Keratinocyte (primary cell): ENCODE data around the gene AP3S1. TPM values are rescaled to one million over a fixed set of nuclear protein-coding genes. Genes with fewer than 3 reads are reported as not detected.

Experiments
- DNase-seq: peaks from one replicate; pipeline ENCODE4 v3.0.0-alpha.2; 2011; ENCODE audit warnings: low read depth, missing footprints, low spot score
- FAIRE-seq: peaks from 2 replicates; lab custom pipeline; 2011; peaks lifted over from hg19 to GRCh38; lab: Jason Lieb, UNC
- H2AFZ ChIP-seq: 2 replicates; pipeline ENCODE4 v1.6.0; 2012; ENCODE audit warnings: low read length, control low read depth, inconsistent platforms; ENCODE audit not compliant: control insufficient read depth
- H3K27ac ChIP-seq: 2 replicates; pipeline ENCODE4 v1.5.1; 2011; ENCODE audit warnings: low read length; ENCODE audit not compliant: control insufficient read depth, insufficient read depth
- H3K27me3 ChIP-seq: 3 replicates; pipeline ENCODE4 v1.6.0; 2011; ENCODE audit warnings: low read length; ENCODE audit not compliant: control insufficient read depth, insufficient read depth; ENCODE audit errors: extremely low read depth
- H3K36me3 ChIP-seq, 2 experiments: 2 replicates in 1 of 2; 3 replicates in 1 of 2; pipeline ENCODE4 v1.5.1; 2011; ENCODE audit warnings: low read length in 2 of 2, mild to moderate bottlenecking in 1 of 2; ENCODE audit not compliant: control insufficient read depth in 2 of 2, insufficient read depth in 2 of 2; ENCODE audit errors: extremely low read depth in 1 of 2
- H3K4me1 ChIP-seq: 3 replicates; pipeline ENCODE4 v1.5.1; 2011; ENCODE audit warnings: low read length; ENCODE audit not compliant: control insufficient read depth, insufficient read depth; ENCODE audit errors: extremely low read depth
- H3K4me2 ChIP-seq: 3 replicates; pipeline ENCODE4 v1.6.0; 2011; ENCODE audit warnings: low read depth, low read length; ENCODE audit not compliant: control insufficient read depth, insufficient read depth; ENCODE audit errors: extremely low read depth
- H3K4me3 ChIP-seq, 3 experiments: fragments of 200-600 bp in 1 of 3; sonication (generic) in 1 of 3; 2 replicates in 2 of 3; 3 replicates in 1 of 3; pipeline ENCODE4 v1.5.1; 2011 to 2016; ENCODE audit warnings: low read length in 3 of 3, mild to moderate bottlenecking in 3 of 3, control low read depth in 2 of 3, inconsistent platforms in 1 of 3, low read depth in 1 of 3, mixed read lengths in 1 of 3, mixed run types in 1 of 3, moderate library complexity in 1 of 3; ENCODE audit not compliant: control insufficient read depth in 2 of 3, insufficient read depth in 2 of 3; ENCODE audit errors: extremely low read depth in 1 of 3
- H3K79me2 ChIP-seq: 2 replicates; pipeline ENCODE4 v1.6.0; 2012; ENCODE audit warnings: low read length; ENCODE audit not compliant: control insufficient read depth, insufficient read depth
- H3K9ac ChIP-seq: 3 replicates; pipeline ENCODE4 v1.6.0; 2011; ENCODE audit warnings: low read length; ENCODE audit not compliant: control insufficient read depth, insufficient read depth; ENCODE audit errors: extremely low read depth
- H3K9me1 ChIP-seq: 3 replicates; pipeline ENCODE4 v1.6.0; 2011; ENCODE audit warnings: low read length; ENCODE audit not compliant: control insufficient read depth, insufficient read depth; ENCODE audit errors: extremely low read depth
- H3K9me3 ChIP-seq: 2 replicates; pipeline ENCODE4 v1.5.1; 2012; ENCODE audit warnings: low read depth, low read length; ENCODE audit not compliant: control insufficient read depth
- H4K20me1 ChIP-seq: 3 replicates; pipeline ENCODE4 v1.6.0; 2011; ENCODE audit warnings: low read length; ENCODE audit not compliant: control insufficient read depth, insufficient read depth; ENCODE audit errors: extremely low read depth
- CTCF ChIP-seq, 3 experiments: IDR thresholded peaks in 1 of 3; conservative IDR thresholded peaks in 1 of 3; optimal IDR thresholded peaks in 1 of 3; 2 replicates in 2 of 3; 3 replicates in 1 of 3; pipeline versions ENCODE3 to v1.5.1; 2011; ENCODE audit warnings: low read length in 3 of 3, mild to moderate bottlenecking in 3 of 3, moderate library complexity in 2 of 3, control low read depth in 1 of 3, inconsistent platforms in 1 of 3; ENCODE audit not compliant: insufficient read depth in 2 of 3; ENCODE audit errors: extremely low read depth in 1 of 3
- EZH2 ChIP-seq: IDR thresholded peaks from one replicate; pipeline ENCODE4 v1.6.1; 2012; ENCODE audit warnings: inconsistent platforms, mild to moderate bottlenecking, low read length, moderate library complexity
- dilution Hi-C: fragments of 300-500 bp; cut with MboI; formaldehyde crosslinking; loops from one replicate; pipeline ENCODE4 v1.7.0; 2020; ENCODE audit warnings: low sequenced_read_pairs; ENCODE audit not compliant: extremely low pct_ligation_motif_present
- polyA plus RNA-seq, 5 experiments: library from polyadenylated mRNA; depleted of rRNA in 3 of 5; stranded (reverse) in 3 of 5; stranded (forward) in 1 of 5; unstranded in 1 of 5; fragments of >200 nt; gene quantifications; 1 replicate in 1 of 5; 2 replicates in 3 of 5; 3 replicates in 1 of 5; pipeline versions ENCODE4 v1.2.1 to v1.2.3, GENCODE V29; 2011 to 2012; ENCODE audit warnings: missing spikeins in 2 of 5, low read depth in 1 of 5, low replicate concordance in 1 of 5

AP3S1 gene
- polyA plus RNA-seq, 1 donor (not counting 4 experiments of a cell fraction or from before 2014, with no cell fraction given) = 153 TPM

- H3K4me1 ChIP-seq = no peaks in the 10 kb centered on the region
- H3K9me1 ChIP-seq = no peaks in the 10 kb centered on the region
- no peaks in the 10 kb centered on the region for H3K36me3 ChIP-seq
- FAIRE-seq (no peak), DNase-seq (no peak)
- dilution Hi-C loops = no loop called here
- H3K9me3 ChIP-seq = no peaks in the 10 kb centered on the region
- no peak overlapping the region for H3K4me3 ChIP-seq
- H3K27me3 ChIP-seq = no peaks in the 10 kb centered on the region
- no peak for TF ChIP-seq EZH2
- TF ChIP-seq CTCF (optimal IDR thresholded peaks at IDR 0.05 in 1 of 3, IDR thresholded peaks at IDR 0.05 in 1 of 3, conservative IDR thresholded peaks at IDR 0.05 in 1 of 3; ENCODE audit: extremely low read depth in 1 of 3, insufficient read depth in 2 of 3, low read length in 3 of 3) = no peak
- H3K4me2 ChIP-seq = no peak overlapping the region
- no peak overlapping the region for H3K9ac ChIP-seq
- H4K20me1 ChIP-seq = no peaks in the 10 kb centered on the region
- no peak overlapping the region for H3K27ac ChIP-seq
- no peak overlapping the region for H2AFZ ChIP-seq
- no peaks in the 10 kb centered on the region for H3K79me2 ChIP-seq
Observed at GRCh38 chr5:115948091-115948534, 106.4 kb downstream of the AP3S1 start.

GRCh38 chr5:115949096-115949495, 107.4 kb downstream of the AP3S1 start:
- Histone ChIP-seq H3K79me2 (no peaks in the 10 kb centered on the region), H4K20me1 (no peaks in the 10 kb centered on the region), H3K4me3 (no peak overlapping the region), H3K36me3 (no peaks in the 10 kb centered on the region), H2AFZ (no peak overlapping the region), H3K9me3 (no peaks in the 10 kb centered on the region), H3K4me2 (no peak overlapping the region), H3K4me1 (no peaks in the 10 kb centered on the region), H3K27ac (no peak overlapping the region), H3K9ac (no peak overlapping the region), H3K27me3 (no peaks in the 10 kb centered on the region), H3K9me1 (no peaks in the 10 kb centered on the region)
- dilution Hi-C loops = no loop called here
- DNase-seq (no peak), FAIRE-seq (no peak)
- TF ChIP-seq EZH2 (no peak), CTCF (optimal IDR thresholded peaks at IDR 0.05 in 1 of 3, IDR thresholded peaks at IDR 0.05 in 1 of 3, conservative IDR thresholded peaks at IDR 0.05 in 1 of 3; ENCODE audit: extremely low read depth in 1 of 3, insufficient read depth in 2 of 3, low read length in 3 of 3) (no peak)
